ENCODE data around the gene PRRC2C. TPM values are rescaled to one million over a fixed set of nuclear protein-coding genes. Genes with fewer than 3 reads are reported as not detected.
"Not testable (repeated sequence)": the region's sequence is repeated elsewhere in the genome, so short reads cannot be mapped to it uniquely, and the experiment has no call there.

Gene PRRC2C
- total RNA-seq, 1 donor from 2014 or later = 295 TPM

- Mint-ChIP-seq H3K4me3 (no peak overlapping the region), H3K4me1 (ENCODE audit: low read depth) (peaks cover 81% of the 10 kb centered on the region), H3K9me3 (no peaks in the 10 kb centered on the region), H3K27me3 (ENCODE audit: insufficient read depth) (no peaks in the 10 kb centered on the region), H3K27ac (peak overlapping the region; percentile 42), H3K36me3 (ENCODE audit: low read depth) (peaks cover 14% of the 10 kb centered on the region)
- intact Hi-C loops (cut with micrococcal nuclease) = loop anchor here (2.0 kb wide), 1 partner anchor 15 kb away; no protein-coding TSS in a partner anchor
- DNase-seq (ENCODE audit: low spot score) = no peak
Measured at GRCh38 chr1:171507435-171507834, 22.1 kb downstream of the PRRC2C start.

GRCh38 chr1:171509191-171509590 lies 23.9 kb downstream of the PRRC2C start:
- peaks cover 18% of the 10 kb centered on the region for H3K36me3 Mint-ChIP-seq (ENCODE audit: low read depth)
- peak overlapping the region; percentile 41 for H3K27ac Mint-ChIP-seq
- H3K4me1 Mint-ChIP-seq (ENCODE audit: low read depth) = peaks cover 79% of the 10 kb centered on the region
- intact Hi-C loops (cut with micrococcal nuclease) = no loop called here
- H3K9me3 Mint-ChIP-seq = no peaks in the 10 kb centered on the region
- no peak overlapping the region for H3K4me3 Mint-ChIP-seq
- no peak for DNase-seq (ENCODE audit: low spot score)
- H3K27me3 Mint-ChIP-seq (ENCODE audit: insufficient read depth) = no peaks in the 10 kb centered on the region

- H3K27me3 Mint-ChIP-seq (ENCODE audit: insufficient read depth) = no peaks in the 10 kb centered on the region
- no peak for DNase-seq (ENCODE audit: low spot score)
- no peak overlapping the region for H3K27ac Mint-ChIP-seq
- no peaks in the 10 kb centered on the region for H3K9me3 Mint-ChIP-seq
- H3K4me3 Mint-ChIP-seq = no peak overlapping the region
- intact Hi-C loops (cut with micrococcal nuclease) = loop anchor here (2.0 kb wide), 1 partner anchor 29 kb away; the partner anchor contains the start of gene PRRC2C
- H3K36me3 Mint-ChIP-seq (ENCODE audit: low read depth) = peaks cover 50% of the 10 kb centered on the region
- H3K4me1 Mint-ChIP-seq (ENCODE audit: low read depth) = peaks cover 74% of the 10 kb centered on the region
Measured at GRCh38 chr1:171513743-171514142, 28.4 kb downstream of the PRRC2C start.

GRCh38 chr1:171515299-171515698 lies 30.0 kb downstream of the PRRC2C start:
- intact Hi-C loops (cut with micrococcal nuclease) = loop anchor here (2.0 kb wide), 1 partner anchor 30 kb away; the partner anchor contains the start of gene PRRC2C

GRCh38 chr1:171515741-171516140 lies 30.4 kb downstream of the PRRC2C start:
- H3K4me3 Mint-ChIP-seq = no peak overlapping the region
- peaks cover 56% of the 10 kb centered on the region for H3K36me3 Mint-ChIP-seq (ENCODE audit: low read depth)
- H3K27ac Mint-ChIP-seq = peak overlapping the region; percentile 30
- DNase-seq (ENCODE audit: low spot score) = no peak
- intact Hi-C loops (cut with micrococcal nuclease) = loop anchor here (2.0 kb wide), 1 partner anchor 31 kb away; the partner anchor contains the start of gene PRRC2C
- H3K4me1 Mint-ChIP-seq (ENCODE audit: low read depth) = peaks cover 59% of the 10 kb centered on the region
- no peaks in the 10 kb centered on the region for H3K9me3 Mint-ChIP-seq
- no peaks in the 10 kb centered on the region for H3K27me3 Mint-ChIP-seq (ENCODE audit: insufficient read depth)

More at GRCh38 chr1:171515299-171515698, 30.0 kb downstream of the PRRC2C start:
- Mint-ChIP-seq H3K36me3 (ENCODE audit: low read depth) (peaks cover 58% of the 10 kb centered on the region), H3K4me1 (ENCODE audit: low read depth) (peaks cover 63% of the 10 kb centered on the region), H3K27me3 (ENCODE audit: insufficient read depth) (no peaks in the 10 kb centered on the region), H3K27ac (peak overlapping the region; percentile 68), H3K9me3 (no peaks in the 10 kb centered on the region), H3K4me3 (no peak overlapping the region)
- no peak for DNase-seq (ENCODE audit: low spot score)

- intact Hi-C loops (cut with micrococcal nuclease) = no loop called here
- no peak for DNase-seq (ENCODE audit: low spot score)
- no peak overlapping the region for H3K27ac Mint-ChIP-seq
- no peaks in the 10 kb centered on the region for H3K9me3 Mint-ChIP-seq
- peaks cover 53% of the 10 kb centered on the region for H3K36me3 Mint-ChIP-seq (ENCODE audit: low read depth)
- no peaks in the 10 kb centered on the region for H3K27me3 Mint-ChIP-seq (ENCODE audit: insufficient read depth)
- peaks cover 16% of the 10 kb centered on the region for H3K4me1 Mint-ChIP-seq (ENCODE audit: low read depth)
- H3K4me3 Mint-ChIP-seq = no peak overlapping the region
Measured at GRCh38 chr1:171521567-171521966, 36.2 kb downstream of the PRRC2C start.

GRCh38 chr1:171530676-171531075 lies 45.3 kb downstream of the PRRC2C start:
- H3K4me1 Mint-ChIP-seq (ENCODE audit: low read depth) = peaks cover 6% of the 10 kb centered on the region
- no peak for DNase-seq (ENCODE audit: low spot score)
- intact Hi-C loops (cut with micrococcal nuclease) = no loop called here
- H3K27me3 Mint-ChIP-seq (ENCODE audit: insufficient read depth) = no peaks in the 10 kb centered on the region
- no peaks in the 10 kb centered on the region for H3K9me3 Mint-ChIP-seq
- H3K4me3 Mint-ChIP-seq = no peak overlapping the region
- H3K36me3 Mint-ChIP-seq (ENCODE audit: low read depth) = peaks cover 49% of the 10 kb centered on the region
- H3K27ac Mint-ChIP-seq = no peak overlapping the region

- Mint-ChIP-seq H3K27me3 (ENCODE audit: insufficient read depth) (no peaks in the 10 kb centered on the region), H3K4me3 (no peak overlapping the region), H3K36me3 (ENCODE audit: low read depth) (peaks cover 59% of the 10 kb centered on the region), H3K9me3 (no peaks in the 10 kb centered on the region), H3K4me1 (ENCODE audit: low read depth) (peaks cover 13% of the 10 kb centered on the region), H3K27ac (peak overlapping the region; percentile 0)
- intact Hi-C loops (cut with micrococcal nuclease) = no loop called here
- DNase-seq (ENCODE audit: low spot score) = no peak
Measured at GRCh38 chr1:171532520-171532919, 47.2 kb downstream of the PRRC2C start.

- DNase-seq (ENCODE audit: low spot score) = no peak
- Mint-ChIP-seq H3K4me3 (no peak overlapping the region), H3K4me1 (ENCODE audit: low read depth) (peaks cover 15% of the 10 kb centered on the region), H3K27me3 (ENCODE audit: insufficient read depth) (no peaks in the 10 kb centered on the region), H3K36me3 (ENCODE audit: low read depth) (peaks cover 54% of the 10 kb centered on the region), H3K27ac (no peak overlapping the region), H3K9me3 (peaks cover 4% of the 10 kb centered on the region)
- intact Hi-C loops (cut with micrococcal nuclease) = loop anchor here (2.0 kb wide), 1 partner anchor 15 kb away; no protein-coding TSS in a partner anchor
Measured at GRCh38 chr1:171545523-171545922, 60.2 kb downstream of the PRRC2C start.

- Mint-ChIP-seq H3K27ac (no peak overlapping the region), H3K4me1 (ENCODE audit: low read depth) (peaks cover 28% of the 10 kb centered on the region), H3K36me3 (ENCODE audit: low read depth) (peaks cover 70% of the 10 kb centered on the region), H3K9me3 (peaks cover 4% of the 10 kb centered on the region), H3K27me3 (ENCODE audit: insufficient read depth) (no peaks in the 10 kb centered on the region), H3K4me3 (no peak overlapping the region)
- intact Hi-C loops (cut with micrococcal nuclease) = no loop called here
- DNase-seq (ENCODE audit: low spot score) = no peak
Measured at GRCh38 chr1:171550050-171550449, 64.7 kb downstream of the PRRC2C start.

GRCh38 chr1:171550598-171551100 lies 65.3 kb downstream of the PRRC2C start:
- H3K27me3 Mint-ChIP-seq (ENCODE audit: insufficient read depth); H3K27ac Mint-ChIP-seq; H3K9me3 Mint-ChIP-seq; DNase-seq (ENCODE audit: low spot score); intact Hi-C loops (cut with micrococcal nuclease); H3K4me3 Mint-ChIP-seq: not testable (repeated sequence)
- Mint-ChIP-seq H3K4me1 (ENCODE audit: low read depth) (peaks cover 28% of the 10 kb centered on the region), H3K36me3 (ENCODE audit: low read depth) (peaks cover 69% of the 10 kb centered on the region)

- Mint-ChIP-seq H3K4me1 (ENCODE audit: low read depth) (peaks cover 22% of the 10 kb centered on the region), H3K36me3 (ENCODE audit: low read depth) (peaks cover 74% of the 10 kb centered on the region)
- DNase-seq (ENCODE audit: low spot score); H3K4me3 Mint-ChIP-seq; H3K27me3 Mint-ChIP-seq (ENCODE audit: insufficient read depth); intact Hi-C loops (cut with micrococcal nuclease); H3K9me3 Mint-ChIP-seq; H3K27ac Mint-ChIP-seq: not testable (repeated sequence)
Measured at GRCh38 chr1:171553960-171554359, 68.6 kb downstream of the PRRC2C start.

- no peaks in the 10 kb centered on the region for H3K9me3 Mint-ChIP-seq
- no peaks in the 10 kb centered on the region for H3K27me3 Mint-ChIP-seq (ENCODE audit: insufficient read depth)
- intact Hi-C loops (cut with micrococcal nuclease) = loop anchor here (5.0 kb wide), 1 partner anchor 36 kb away; no protein-coding TSS in a partner anchor
- H3K27ac Mint-ChIP-seq = no peak overlapping the region
- DNase-seq (ENCODE audit: low spot score) = no peak
- H3K4me3 Mint-ChIP-seq = no peak overlapping the region
- H3K4me1 Mint-ChIP-seq (ENCODE audit: low read depth) = peaks cover 5% of the 10 kb centered on the region
- peaks cover 45% of the 10 kb centered on the region for H3K36me3 Mint-ChIP-seq (ENCODE audit: low read depth)
Measured at GRCh38 chr1:171563675-171564074, 78.3 kb downstream of the PRRC2C start.
